HG03097 (cell line): ENCODE measurements around the gene OLIG1.

Experiments used
- ATAC-seq: cut with Tn5 transposase; IDR thresholded peaks from one replicate; pipeline ENCODE4 v1.9.1; 2021; ENCODE audit not compliant: unreplicated experiment, low FRiP score

The OLIG1 gene

DNA sequence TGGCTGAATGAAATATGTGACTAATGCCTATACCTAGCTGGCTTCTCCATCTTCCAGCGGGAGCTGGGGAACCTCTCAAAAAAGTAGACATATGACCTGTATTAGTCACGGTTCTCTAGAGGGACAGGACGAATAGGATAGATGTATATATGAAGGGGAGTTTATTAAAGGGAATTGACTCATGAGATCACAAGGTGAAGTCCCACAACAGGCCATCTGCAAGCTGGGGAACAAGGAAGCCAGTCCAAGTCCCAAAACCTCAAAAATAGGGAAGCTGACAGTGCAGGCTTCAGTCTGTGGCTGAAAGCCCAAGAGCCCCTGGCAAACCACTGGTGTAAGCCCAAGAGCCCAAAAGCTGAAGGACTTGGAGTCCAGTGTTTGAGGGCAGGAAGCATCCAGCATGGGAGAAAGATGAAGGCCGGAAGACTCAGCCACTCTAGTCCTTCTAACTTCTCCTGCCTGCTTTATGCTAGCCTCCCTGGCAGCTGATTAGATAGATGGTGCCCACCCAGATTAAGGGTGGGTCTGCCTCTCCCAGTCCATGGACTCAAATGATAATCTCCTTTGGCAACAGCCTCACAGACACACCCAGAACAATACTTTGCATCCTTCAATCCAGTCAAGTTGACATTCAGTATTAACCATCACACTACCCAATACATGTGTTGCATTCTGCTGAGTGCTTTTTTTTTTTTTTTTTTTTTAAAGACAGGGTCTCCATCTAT lies 19.6 kb downstream of the OLIG1 start:
- ATAC-seq: no peak

DNA sequence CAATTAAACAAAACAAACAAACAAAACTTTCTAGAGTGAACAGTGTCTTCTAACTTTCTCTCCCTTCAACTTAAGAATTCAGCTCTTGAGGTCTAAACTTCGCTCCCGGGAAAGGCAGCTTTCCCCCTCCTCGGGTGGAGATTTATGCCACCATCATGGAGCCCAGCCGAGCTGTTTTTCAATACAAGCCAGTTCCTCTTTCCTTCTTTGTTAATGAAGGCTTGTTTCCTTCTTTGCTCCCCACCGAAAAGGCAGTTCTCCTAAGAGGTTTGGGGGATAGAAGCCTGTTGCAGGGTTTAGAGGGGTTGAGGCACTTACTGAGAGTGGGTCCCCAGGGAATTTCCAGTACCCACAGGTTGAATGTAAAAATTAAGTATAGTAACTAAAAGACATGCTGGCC lies 26.5 kb downstream of the OLIG1 start:
- ATAC-seq: no peak

DNA sequence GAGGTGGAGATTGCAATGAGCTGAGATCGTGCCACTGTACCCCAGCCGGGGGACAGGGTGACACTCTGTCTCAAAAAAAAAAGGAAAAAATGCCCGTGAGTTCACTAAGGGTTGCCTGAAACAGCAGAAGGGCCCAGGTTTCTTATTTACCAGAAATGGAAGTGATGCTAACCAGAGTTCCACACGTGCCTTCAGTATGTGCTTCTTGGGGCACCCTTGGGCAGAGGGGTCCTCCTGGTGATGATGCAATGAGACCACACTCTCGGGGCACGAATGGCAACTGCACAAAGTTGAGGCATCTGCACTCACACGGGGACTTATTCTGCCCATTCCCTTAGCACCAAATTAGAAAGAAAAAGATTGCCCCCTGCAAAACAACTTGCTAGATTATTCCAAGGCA lies 29.2 kb downstream of the OLIG1 start:
- no peak for ATAC-seq

DNA sequence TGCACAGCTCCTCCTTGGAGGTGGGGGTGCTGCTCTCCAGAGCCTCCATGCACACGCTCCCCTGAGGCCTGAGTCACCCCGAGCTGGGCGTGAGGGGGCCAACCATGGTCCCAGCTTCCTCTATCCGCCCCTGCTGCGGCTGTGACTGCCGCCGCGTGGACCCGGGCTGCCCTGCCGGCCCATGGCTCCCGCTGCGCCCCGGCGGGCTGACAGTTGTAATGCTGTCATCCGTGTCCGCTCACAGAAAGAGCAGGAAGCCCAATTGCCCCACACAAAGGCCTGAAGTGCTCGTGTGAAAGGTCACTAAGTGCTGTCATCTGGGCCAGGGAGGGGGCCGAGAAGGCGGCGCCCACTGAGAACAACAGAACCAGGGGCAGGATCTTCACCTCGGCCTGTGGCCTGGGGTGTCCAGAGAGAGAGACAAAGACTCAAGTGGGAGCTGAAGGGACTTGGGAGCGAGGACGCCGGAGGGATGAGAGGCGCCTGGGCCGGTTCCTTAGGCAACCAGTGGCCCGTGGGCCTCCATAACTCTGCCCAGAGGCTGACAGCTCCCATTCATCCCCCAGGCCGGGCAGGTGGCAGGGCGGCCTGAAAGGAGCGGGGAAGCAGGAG lies 31.5 kb downstream of the OLIG1 start:
- ATAC-seq: no peak

DNA sequence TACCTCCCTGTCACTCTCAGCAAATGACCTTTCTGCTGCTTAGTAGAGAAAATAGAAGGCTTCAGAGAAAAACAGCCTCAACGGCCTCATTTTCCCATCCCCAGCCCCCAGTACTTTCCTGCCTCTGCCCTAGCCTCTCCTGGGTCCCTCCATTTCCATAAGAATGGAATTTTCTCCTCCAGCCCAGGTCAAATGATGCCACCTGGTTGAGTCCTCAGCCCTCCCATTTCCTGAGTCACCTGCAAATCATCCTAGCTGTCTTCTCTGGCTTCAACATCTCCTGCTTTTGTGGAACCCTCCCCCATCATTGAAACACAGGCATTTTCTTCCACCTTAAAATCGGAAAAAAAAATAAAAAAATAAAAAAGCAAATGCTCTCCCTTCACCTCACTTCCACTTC lies 35.1 kb downstream of the OLIG1 start:
- no peak for ATAC-seq

DNA sequence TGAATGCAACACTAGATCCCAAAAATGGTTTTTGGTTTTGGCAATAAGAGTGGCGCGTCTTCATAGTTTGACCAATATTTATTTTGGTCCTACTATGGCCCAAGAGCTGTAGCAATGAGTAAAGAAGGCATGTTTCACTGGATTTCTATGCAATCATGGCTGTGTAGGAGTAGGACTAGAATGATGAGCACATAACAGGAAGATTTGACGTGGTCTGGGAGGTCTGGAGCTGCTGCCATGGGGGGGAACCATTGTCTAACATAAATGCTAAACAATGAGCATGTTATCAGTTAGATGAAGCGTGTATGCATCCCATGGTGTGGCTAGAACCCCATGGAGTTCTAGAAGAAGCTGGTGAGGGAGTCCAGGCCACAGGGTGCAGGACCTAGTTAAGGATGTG lies 38.3 kb downstream of the OLIG1 start:
- ATAC-seq: no peak

- ATAC-seq: no peak
Measured at GRCh38 chr21:33109574-33110339, 39.8 kb downstream of the OLIG1 start.

GRCh38 chr21:33110340-33110715 lies 40.4 kb downstream of the OLIG1 start:
- no peak for ATAC-seq

DNA sequence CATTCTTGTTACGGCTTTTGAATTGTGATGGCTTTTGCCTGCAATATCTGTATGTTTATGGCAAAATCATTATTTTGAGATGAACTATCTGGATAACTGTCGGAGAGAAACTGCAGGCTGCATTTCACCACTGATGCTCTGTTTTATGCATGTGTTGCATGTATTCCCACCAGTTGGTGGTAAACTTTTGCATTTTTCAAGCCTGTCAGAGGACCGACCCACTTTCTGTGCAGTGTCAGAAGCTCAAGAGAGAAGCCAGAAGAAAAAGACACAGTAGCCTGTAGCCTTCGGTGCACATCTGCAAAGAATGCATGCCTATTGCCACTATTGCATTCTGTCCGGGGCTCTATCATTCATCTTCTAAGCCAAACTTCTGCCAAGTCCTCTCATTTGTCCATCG lies 41.6 kb downstream of the OLIG1 start:
- ATAC-seq: no peak

DNA sequence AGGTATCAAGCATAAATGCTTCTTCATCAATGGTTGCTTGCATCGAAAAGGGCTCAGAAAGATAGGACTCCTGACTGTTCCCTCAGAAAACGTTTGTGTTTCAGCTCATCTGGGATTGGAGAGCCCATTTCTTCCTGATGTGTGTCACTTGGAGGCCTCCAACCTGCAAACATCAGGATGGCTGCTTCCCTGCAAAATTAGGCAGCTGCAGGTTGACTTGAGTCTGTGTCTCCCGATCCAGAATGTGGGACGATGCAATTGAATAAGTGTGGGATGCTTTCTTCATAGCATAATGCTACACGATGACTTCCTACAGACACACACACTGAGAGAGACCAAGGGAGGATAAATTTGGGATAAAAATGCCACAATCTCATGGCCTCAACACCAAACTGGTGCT lies 42.2 kb downstream of the OLIG1 start:
- no peak for ATAC-seq

DNA sequence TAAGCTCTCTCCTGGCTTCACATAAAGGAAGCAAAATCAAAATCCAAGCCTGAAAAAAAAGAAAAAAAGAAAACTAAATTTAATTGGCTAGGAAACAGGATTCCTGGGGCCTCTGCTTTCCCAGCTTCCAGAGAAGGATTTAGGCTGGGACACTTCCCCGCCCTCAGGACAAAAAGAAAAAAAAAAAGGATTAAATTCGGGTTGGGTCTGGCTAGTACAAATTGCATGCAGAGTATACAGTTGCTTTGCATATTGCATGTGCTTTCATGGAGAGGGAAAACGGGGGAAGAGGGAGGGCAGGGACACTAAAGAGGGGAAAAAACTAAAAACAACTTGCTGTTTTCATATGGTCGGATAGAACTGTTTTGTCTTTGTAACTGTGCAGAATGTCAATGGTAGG lies 42.7 kb downstream of the OLIG1 start:
- ATAC-seq: no peak

GRCh38 chr21:33113131-33113530 lies 43.2 kb downstream of the OLIG1 start:
- no peak for ATAC-seq

- ATAC-seq: no peak
Measured at GRCh38 chr21:33114276-33114675, 44.3 kb downstream of the OLIG1 start.

DNA sequence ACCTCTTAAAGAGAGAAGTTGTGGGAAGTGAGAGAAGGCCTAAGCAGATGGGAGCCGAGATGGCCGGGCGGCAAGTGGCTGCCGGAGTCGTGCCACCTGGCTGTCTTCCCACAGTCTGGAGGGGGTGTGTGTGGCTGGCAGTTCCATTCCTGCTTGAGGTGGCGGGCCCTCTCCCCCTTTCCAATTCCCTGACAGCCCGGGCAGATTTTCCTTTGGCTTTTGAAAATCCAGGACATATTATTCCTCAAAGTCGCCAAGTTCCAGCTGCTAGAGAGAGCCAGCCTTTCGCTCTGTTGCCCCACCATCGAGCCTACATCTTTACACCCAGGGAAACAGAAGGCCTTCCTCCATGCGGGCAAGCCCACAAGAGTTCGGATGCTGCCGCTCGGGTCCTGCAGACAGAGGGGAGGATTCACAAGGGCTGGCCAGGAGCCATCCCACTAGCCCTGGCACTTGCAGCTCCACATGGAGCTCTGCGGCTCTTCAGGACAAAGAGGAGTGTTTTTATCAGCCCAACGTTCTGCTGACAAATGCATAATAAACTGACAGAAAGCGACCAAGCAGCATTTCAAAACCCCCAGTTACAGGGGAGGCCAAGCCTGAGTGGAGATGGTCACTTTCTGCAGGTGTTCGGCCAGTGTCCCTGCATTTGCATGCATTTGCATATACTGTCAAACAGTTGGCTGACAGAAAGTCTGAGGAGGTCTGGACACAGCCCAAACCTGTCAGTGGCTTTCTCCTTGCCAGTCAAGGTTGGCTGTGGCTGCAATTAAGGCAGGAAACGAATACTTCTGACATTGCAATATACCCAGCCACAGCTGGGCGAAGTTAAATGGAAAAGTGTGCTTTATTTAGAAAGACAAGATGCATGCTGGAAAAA lies 45.9 kb downstream of the OLIG1 start:
- no peak for ATAC-seq

DNA sequence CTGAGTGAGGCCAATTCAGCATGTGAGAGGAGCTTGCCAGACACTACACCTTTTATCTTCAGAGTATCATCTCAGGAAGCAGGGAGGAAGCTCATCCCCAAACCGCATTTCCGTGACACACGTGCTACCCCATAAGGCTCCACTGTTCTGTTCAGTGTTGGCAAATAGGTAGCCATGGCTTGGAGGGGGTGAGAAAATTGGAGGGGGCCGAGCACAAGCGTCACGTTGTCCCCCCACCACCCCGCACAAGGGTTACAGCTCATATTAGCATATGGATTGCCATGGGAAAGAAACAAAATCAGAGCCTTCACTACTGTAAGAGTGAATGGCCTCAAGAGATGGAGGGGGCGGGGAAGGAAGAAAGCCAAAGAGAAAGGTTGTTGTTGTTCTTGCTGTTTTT lies 46.7 kb downstream of the OLIG1 start:
- no peak for ATAC-seq

DNA sequence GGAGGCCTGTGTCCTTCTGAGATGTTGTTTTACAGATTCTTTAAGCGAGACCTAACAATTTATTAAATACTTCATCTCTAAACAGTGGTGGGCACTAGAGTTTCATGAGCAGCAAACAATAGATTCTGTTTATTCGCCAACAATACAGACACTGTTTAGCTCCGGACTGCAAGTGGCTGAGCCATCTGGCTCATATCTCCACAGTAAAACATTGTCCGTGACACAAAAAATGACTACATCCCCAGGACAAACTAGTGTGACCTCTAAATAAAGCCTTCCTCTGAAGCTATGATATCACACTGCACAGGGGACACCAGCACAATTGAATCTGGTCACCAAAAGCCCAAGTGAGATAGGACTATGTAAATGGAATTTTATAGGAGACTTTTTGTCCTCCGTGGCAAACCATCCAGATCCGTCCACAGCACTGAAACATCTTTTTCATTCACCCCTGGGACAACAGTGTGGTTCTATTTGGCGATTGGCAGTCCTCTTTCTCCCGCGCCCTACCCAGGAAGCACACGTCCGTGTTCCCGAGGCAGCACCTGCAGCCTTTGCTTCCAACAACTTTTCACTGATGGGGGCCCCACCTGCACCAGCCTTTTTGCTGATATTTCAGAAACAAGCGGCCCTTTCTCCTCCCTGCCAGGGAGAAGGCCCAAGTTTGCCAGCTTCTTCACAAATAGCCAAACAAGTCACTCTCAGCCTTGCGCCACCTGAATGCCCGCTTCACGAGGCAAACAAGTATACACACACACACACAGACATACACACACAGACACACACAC lies 47.4 kb downstream of the OLIG1 start:
- ATAC-seq: no peak
